HEK293 (cell line): ENCODE data around the gene ZNF680.

Source experiments
- CTCF ChIP-seq: fragments of 450-650 bp; formaldehyde crosslinking; IDR thresholded peaks from 2 replicates; pipeline ENCODE4 v1.5.1; 2016; ENCODE audit warnings: missing biosample characterization, missing genetic modification characterization
- REPIN1 ChIP-seq: fragments of 450-650 bp; formaldehyde crosslinking; IDR thresholded peaks from 2 replicates; pipeline ENCODE4 v1.5.1; 2017; ENCODE audit warnings: missing biosample characterization, missing genetic modification characterization, low read depth
- YY1 ChIP-seq: fragments of 450-650 bp; formaldehyde crosslinking; IDR thresholded peaks from 2 replicates; pipeline ENCODE4 v1.5.1; 2018; ENCODE audit warnings: missing biosample characterization, missing genetic modification characterization
- ZNF112 ChIP-seq: fragments of 450-650 bp; formaldehyde crosslinking; IDR thresholded peaks from 2 replicates; pipeline ENCODE4 v1.5.0; 2017; ENCODE audit warnings: missing biosample characterization, missing genetic modification characterization
- ZNF184 ChIP-seq: fragments of 450-650 bp; IDR thresholded peaks from 2 replicates; pipeline ENCODE4 v1.5.1; 2018; ENCODE audit warnings: missing biosample characterization, mild to moderate bottlenecking, missing genetic modification characterization
- ZNF529 ChIP-seq: fragments of 450-650 bp; formaldehyde crosslinking; IDR thresholded peaks from 2 replicates; pipeline ENCODE4 v1.5.1; 2017; ENCODE audit warnings: missing genetic modification characterization, missing biosample characterization; ENCODE audit not compliant: insufficient replicate concordance
- ZNF585B ChIP-seq: fragments of 450-650 bp; formaldehyde crosslinking; IDR thresholded peaks from 2 replicates; pipeline ENCODE4 v1.5.1; 2016; ENCODE audit warnings: missing biosample characterization, missing genetic modification characterization
- ZNF596 ChIP-seq: fragments of 450-650 bp; IDR thresholded peaks from 2 replicates; pipeline ENCODE4 v1.5.0; 2018; ENCODE audit warnings: missing biosample characterization, mild to moderate bottlenecking, missing genetic modification characterization, moderate library complexity
- ZNF664 ChIP-seq: fragments of 450-650 bp; formaldehyde crosslinking; IDR thresholded peaks from 2 replicates; pipeline ENCODE4 v1.5.1; 2016; ENCODE audit warnings: missing biosample characterization, missing genetic modification characterization
- ZNF777 ChIP-seq: fragments of 450-650 bp; formaldehyde crosslinking; IDR thresholded peaks from 2 replicates; pipeline ENCODE4 v1.5.1; 2017; ENCODE audit warnings: missing biosample characterization, missing genetic modification characterization, borderline replicate concordance
- TF ChIP-seq, protein P1 (sequence below): fragments of 450-650 bp; formaldehyde crosslinking; IDR thresholded peaks from 2 replicates; pipeline ENCODE4 v1.5.1; 2016; ENCODE audit warnings: missing biosample characterization, missing genetic modification characterization, borderline replicate concordance

- TF ChIP-seq CTCF (tag by site-specific recombination) (no peak), ZNF664 (tag by site-specific recombination) (no peak), REPIN1 (tag by site-specific recombination) (no peak), ZNF529 (tag by site-specific recombination) (no peak), ZNF596 (tag by site-specific recombination) (no peak), ZNF777 (tag by site-specific recombination) (no peak), ZNF184 (tag by site-specific recombination) (no peak), ZNF112 (tag by site-specific recombination) (no peak), ZNF585B (tag by site-specific recombination) (no peak), YY1 (tag by site-specific recombination) (no peak)
- TF ChIP-seq, protein P1, sequence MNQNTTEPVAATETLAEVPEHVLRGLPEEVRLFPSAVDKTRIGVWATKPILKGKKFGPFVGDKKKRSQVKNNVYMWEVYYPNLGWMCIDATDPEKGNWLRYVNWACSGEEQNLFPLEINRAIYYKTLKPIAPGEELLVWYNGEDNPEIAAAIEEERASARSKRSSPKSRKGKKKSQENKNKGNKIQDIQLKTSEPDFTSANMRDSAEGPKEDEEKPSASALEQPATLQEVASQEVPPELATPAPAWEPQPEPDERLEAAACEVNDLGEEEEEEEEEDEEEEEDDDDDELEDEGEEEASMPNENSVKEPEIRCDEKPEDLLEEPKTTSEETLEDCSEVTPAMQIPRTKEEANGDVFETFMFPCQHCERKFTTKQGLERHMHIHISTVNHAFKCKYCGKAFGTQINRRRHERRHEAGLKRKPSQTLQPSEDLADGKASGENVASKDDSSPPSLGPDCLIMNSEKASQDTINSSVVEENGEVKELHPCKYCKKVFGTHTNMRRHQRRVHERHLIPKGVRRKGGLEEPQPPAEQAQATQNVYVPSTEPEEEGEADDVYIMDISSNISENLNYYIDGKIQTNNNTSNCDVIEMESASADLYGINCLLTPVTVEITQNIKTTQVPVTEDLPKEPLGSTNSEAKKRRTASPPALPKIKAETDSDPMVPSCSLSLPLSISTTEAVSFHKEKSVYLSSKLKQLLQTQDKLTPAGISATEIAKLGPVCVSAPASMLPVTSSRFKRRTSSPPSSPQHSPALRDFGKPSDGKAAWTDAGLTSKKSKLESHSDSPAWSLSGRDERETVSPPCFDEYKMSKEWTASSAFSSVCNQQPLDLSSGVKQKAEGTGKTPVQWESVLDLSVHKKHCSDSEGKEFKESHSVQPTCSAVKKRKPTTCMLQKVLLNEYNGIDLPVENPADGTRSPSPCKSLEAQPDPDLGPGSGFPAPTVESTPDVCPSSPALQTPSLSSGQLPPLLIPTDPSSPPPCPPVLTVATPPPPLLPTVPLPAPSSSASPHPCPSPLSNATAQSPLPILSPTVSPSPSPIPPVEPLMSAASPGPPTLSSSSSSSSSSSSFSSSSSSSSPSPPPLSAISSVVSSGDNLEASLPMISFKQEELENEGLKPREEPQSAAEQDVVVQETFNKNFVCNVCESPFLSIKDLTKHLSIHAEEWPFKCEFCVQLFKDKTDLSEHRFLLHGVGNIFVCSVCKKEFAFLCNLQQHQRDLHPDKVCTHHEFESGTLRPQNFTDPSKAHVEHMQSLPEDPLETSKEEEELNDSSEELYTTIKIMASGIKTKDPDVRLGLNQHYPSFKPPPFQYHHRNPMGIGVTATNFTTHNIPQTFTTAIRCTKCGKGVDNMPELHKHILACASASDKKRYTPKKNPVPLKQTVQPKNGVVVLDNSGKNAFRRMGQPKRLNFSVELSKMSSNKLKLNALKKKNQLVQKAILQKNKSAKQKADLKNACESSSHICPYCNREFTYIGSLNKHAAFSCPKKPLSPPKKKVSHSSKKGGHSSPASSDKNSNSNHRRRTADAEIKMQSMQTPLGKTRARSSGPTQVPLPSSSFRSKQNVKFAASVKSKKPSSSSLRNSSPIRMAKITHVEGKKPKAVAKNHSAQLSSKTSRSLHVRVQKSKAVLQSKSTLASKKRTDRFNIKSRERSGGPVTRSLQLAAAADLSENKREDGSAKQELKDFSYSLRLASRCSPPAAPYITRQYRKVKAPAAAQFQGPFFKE (tag by site-specific recombination): no peak
Measured at GRCh38 chr7:64559206-64559605, 3.7 kb downstream of the ZNF680 start.
